A549 (cell line): ENCODE measurements around the gene GARS1.

Source experiments
- EP300 ChIP-seq, 2 experiments: fragments of >200 bp; sonication (Bioruptor Twin); formaldehyde crosslinking; IDR thresholded peaks; 2 replicates in 1 of 2; 3 replicates in 1 of 2; pipeline ENCODE4 v1.6.1; 2016 to 2017
- MYC ChIP-seq: IDR thresholded peaks from 2 replicates; pipeline ENCODE4 v1.6.1; 2012; ENCODE audit warnings: mild to moderate bottlenecking, inconsistent platforms, low read length, improper control_type of control experiment, borderline replicate concordance

GRCh38 chr7:30553141-30553540 lies 41.5 kb upstream of the GARS1 start:
- no peak for TF ChIP-seq EP300 (IDR thresholded peaks at IDR 0.05)
- no peak for TF ChIP-seq MYC
